ENCODE results near the gene AEBP1.

AEBP1 gene

GRCh38 chr7:44142028-44142427, 37.9 kb downstream of the AEBP1 start:
- no peak for DNase-seq (ENCODE audit: low read depth)

- DNase-seq (ENCODE audit: low read depth), result no peak
Measured at GRCh38 chr7:44143646-44144250, 39.6 kb downstream of the AEBP1 start.

DNA sequence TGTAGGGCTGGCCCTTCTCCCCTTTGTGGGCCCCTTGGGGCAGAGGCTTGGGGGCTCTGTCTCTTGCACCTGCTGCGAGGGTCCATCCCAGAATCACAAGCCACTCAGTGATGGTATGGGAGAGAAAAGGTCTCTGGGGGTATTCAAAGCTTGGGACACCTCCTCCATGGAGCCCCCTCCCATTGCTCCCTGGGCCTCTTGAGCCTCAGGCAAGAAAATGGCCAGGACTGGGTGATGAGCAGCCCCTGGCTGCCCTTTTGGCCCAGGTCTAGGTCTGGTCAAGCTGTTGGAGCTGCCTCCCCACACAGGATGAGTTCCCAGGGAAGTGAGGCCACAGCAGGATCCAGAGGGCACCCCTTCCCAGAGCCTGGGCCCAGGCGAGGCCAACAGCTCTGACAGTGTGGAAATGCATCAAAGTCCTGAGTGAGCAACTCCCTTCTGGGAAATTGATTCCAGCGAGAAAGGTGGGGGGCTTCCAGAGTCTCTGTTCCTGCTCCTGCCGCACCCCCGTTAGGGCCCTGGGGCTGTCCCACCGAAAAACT, 40.4 kb downstream of the AEBP1 start:
- DNase-seq (ENCODE audit: low read depth), result no peak

GRCh38 chr7:44144968-44145478, 40.9 kb downstream of the AEBP1 start:
- DNase-seq (ENCODE audit: low read depth), result no peak

DNA sequence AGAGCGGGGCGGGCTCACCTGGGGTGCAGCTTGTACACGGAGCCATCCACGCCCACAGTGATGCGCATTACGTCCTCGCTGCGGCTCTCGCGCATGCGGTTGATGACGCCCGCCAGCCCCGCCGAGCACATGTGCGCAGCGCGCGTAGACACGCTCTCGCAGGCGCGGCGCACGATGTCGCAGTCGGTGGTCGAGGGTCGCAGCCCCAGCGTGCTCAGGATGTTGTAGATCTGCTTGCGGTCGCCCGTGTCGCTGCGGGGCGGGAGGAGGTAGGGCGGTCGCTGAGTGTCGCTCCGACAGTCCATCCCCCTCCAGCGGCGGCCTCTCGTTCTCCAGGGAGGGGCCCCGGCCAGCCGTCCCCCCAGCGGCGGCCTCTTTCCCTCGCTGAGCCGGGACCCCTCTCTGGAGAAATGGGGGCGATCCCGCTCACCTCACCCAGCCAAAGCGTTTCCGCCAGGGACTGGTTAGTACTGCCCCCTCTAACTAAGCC, 41.4 kb downstream of the AEBP1 start:
- DNase-seq (ENCODE audit: low read depth), result peak; percentile 38

GRCh38 chr7:44145969-44146911, 42.1 kb downstream of the AEBP1 start:
- peak; percentile 56 for DNase-seq (ENCODE audit: low read depth)

DNA sequence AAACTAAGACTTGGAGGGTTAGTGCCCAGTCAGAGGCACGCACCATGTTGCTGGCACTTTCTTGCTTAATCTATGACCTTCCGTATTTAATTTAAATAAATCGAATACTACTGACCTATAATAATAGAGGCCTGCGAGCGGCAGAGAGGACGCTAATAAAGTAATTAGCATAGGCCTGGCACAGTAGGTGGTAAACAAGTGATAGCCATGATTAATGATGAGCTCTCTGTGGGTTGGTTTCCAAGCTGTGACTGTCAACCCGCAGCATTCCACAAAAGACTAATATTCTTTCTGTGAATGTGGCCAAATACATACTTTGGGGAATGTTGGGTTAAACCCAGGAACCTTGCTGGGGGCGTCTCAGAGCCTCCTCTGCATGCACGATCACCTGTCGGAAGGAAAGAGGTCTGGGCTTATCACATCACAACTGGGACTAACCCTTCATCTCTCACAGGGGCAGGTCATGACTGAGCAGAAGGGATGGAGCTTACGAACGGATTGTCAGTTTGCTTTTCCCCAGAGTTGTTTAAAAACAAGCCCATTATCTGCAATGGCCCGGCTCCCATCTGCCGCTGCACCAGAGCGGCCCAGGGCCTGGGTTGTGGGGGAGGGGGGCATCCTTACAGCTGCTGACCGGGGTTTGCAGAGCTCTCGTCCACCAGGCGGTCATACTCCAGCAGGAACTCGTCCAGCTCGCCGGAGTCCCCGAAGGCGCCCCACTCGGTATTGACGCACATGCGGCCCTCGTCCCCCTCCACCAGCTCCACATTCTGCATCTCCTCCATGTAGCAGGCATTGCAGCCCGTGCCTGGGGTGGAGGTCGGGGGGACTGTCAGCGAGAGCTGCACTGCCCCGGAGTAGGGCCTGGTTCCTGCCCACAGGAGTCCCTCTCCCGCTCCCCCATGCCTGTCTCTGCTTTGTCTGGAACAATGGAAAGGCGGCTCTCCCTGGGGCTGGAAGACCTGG, 43.2 kb downstream of the AEBP1 start:
- DNase-seq (ENCODE audit: low read depth), result no peak

DNA sequence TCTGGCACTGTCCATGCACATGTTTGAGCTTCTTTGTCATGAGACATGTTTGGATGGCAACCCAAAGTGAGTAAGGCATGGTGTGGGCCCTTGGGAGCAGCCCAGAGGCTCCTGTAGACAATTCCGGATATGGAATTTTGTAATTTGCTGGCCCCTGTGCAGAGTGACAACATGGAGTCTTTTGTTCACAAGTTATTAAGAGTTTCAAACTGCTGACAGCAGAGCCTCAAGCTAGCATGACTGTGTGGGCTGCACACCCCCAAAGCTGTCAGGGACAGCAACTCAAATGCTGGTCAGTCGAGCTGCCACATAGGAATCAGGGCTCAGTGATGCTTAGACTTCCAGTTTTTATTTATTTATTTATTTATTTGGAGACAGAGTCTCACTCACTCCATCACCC, 44.0 kb downstream of the AEBP1 start:
- DNase-seq (ENCODE audit: low read depth), result no peak

- no peak for DNase-seq (ENCODE audit: low read depth)
Measured at GRCh38 chr7:44148961-44149536, 44.9 kb downstream of the AEBP1 start.

- DNase-seq (ENCODE audit: low read depth), result no peak
Measured at GRCh38 chr7:44149571-44150465, 45.7 kb downstream of the AEBP1 start.

GRCh38 chr7:44150466-44150832, 46.3 kb downstream of the AEBP1 start:
- no peak for DNase-seq (ENCODE audit: low read depth)

- no peak for DNase-seq (ENCODE audit: low read depth)
Measured at GRCh38 chr7:44150966-44151941, 47.1 kb downstream of the AEBP1 start.

DNA sequence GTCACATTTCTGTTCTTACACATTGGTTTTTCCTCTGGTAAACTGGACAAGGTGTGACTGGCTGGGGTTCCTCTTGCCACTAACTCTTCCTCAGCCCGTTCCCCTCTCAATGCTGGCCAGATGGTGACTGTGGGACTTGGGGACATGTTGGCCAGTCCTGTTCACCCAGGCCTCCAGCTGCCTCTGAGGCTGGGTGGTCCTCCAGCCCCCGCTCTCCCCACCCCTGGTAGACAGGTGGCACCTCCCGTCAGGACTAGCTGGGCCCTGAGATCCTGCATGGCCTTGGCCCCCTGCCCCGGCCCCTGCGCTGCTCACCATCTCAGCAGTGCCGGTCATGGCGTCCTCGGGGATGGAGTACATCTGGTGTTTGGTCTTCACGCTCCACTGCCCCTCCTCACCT, 47.8 kb downstream of the AEBP1 start:
- DNase-seq (ENCODE audit: low read depth), result no peak

GRCh38 chr7:44152971-44153947, 49.1 kb downstream of the AEBP1 start:
- DNase-seq (ENCODE audit: low read depth), result no peak

GRCh38 chr7:44153948-44154335, 49.8 kb downstream of the AEBP1 start:
- no peak for DNase-seq (ENCODE audit: low read depth)

- no peak for DNase-seq (ENCODE audit: low read depth)
Measured at GRCh38 chr7:44154703-44155102, 50.6 kb downstream of the AEBP1 start.

Data from stimulated activated CD8-positive, alpha-beta memory T cell treated with anti-CD3 and anti-CD28 coated beads, Interleukin-4, amount 100 ng/mL, for 24 hours (primary cell).